Dedifferentiated amniotic fluid mesenchymal stem cell (primary cell): ENCODE results near the gene TLE1.

ENCODE experiments used
- DNase-seq: peaks from one replicate; pipeline ENCODE4 v3.0.0-alpha.2; 2016; ENCODE audit errors: extremely low spot score

Gene TLE1

GRCh38 chr9:81549500-81550206, 139.7 kb downstream of the TLE1 start:
- no peak for DNase-seq

- DNase-seq = no peak
Observed at GRCh38 chr9:81548911-81549310, 140.4 kb downstream of the TLE1 start.

GRCh38 chr9:81546489-81546888, 142.9 kb downstream of the TLE1 start:
- DNase-seq = no peak

- DNase-seq = no peak
Observed at GRCh38 chr9:81543695-81544094, 145.7 kb downstream of the TLE1 start.

GRCh38 chr9:81542118-81542889, 147.0 kb downstream of the TLE1 start:
- DNase-seq = no peak

- no peak for DNase-seq
Observed at GRCh38 chr9:81540142-81540710, 149.1 kb downstream of the TLE1 start.

- DNase-seq = no peak
Observed at GRCh38 chr9:81539317-81539716, 150.0 kb downstream of the TLE1 start.

- DNase-seq = peak; percentile 27
Observed at GRCh38 chr9:81538890-81539289, 150.5 kb downstream of the TLE1 start.

- DNase-seq = no peak
Observed at GRCh38 chr9:81537964-81538363, 151.4 kb downstream of the TLE1 start.

- DNase-seq = no peak
Observed at GRCh38 chr9:81536242-81537025, 152.9 kb downstream of the TLE1 start.

GRCh38 chr9:81535542-81536241, 153.7 kb downstream of the TLE1 start:
- DNase-seq = no peak

- no peak for DNase-seq
Observed at GRCh38 chr9:81534138-81534875, 155.0 kb downstream of the TLE1 start.
